HG02759 (cell line): Measurements from ENCODE around the gene OGT.

Experiments
- ATAC-seq: cut with Tn5 transposase; IDR thresholded peaks from one replicate; pipeline ENCODE4 v1.9.1; 2021; ENCODE audit warnings: mild to moderate bottlenecking, moderate library complexity; ENCODE audit not compliant: unreplicated experiment

Gene OGT

DNA sequence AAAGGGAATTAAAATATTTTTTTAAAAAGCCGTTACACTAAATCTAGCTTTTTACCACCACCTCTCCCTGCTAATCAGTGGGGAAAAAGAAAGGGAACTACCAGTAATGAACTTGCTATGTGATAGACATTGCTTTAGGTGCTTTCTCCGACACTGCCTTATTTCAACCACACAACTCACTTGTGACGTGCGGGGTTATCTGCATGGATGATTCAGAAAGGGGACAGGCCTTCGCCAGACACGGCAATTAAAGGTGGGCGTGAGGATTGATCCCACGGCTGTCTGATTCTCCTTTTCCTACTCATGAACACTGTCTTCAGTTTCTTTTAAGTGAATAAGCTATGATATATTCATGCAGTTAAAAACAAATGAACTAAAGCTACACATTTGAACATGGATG lies 86.3 kb downstream of the OGT start:
- ATAC-seq: no peak

DNA sequence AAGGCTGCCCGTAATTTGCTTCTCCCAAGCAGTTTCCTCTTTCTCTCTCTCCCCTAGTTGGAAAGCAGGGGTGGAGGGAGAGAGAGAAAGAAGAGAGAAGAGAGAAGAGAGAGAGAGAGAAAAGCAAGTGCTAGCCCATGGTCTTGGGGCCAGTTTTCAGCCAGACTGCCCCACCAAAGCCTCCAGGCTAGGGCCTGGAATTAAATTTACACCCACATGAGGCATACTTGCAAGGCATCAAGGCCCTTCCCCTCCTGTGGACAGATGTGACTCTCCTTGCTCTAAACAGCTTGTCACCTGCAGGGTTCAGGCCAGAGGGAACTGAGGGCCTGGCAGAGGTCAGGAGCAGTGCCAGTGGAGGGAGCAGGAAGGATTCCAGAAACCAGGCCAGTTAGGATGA lies 87.1 kb downstream of the OGT start:
- no peak for ATAC-seq

DNA sequence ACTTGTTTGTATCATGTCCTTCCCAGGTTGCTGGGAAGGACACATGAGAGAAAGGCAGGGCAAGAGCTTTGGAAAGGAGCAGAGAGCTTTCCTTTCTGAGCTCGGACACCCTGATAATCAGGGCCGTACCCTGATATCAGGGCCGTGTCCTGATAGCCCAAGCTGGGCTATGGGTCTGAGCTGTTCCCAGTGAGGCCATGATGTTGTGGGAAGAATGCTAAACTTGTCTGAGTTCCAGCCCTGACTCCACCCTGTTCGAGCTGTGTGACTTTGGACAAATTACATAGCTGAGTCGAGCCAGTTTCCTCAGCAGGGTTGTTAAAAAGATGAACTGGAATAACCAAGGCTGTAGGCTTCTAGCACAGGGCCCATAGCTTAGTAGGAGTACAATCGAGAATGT lies 88.7 kb downstream of the OGT start:
- ATAC-seq: no peak

DNA sequence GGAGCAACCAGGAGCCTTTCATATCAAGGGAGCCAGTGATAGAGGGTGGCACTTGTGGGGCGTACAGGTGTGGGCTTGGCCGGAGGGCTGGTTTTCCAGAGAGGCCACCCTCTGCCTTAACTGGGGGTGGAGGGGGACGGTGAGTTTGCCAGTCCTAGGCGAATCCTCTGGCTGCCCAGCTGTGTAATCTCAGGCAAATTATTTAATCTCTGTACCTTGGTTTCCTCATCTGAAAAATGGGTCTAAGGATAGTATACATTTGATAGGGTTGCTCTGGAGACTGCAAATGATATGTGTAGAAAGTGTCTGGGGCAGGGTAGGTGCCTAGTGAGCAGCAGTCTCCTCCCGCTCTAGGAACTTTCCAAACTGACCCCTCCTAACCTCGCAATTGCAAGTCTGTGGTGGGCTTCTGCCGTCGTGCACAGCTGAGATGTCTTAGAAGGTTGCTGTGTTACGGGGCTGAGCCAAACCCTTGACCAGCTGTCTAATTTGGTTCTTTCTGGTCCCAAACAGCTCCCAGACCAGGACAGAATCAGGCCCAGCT lies 89.2 kb downstream of the OGT start:
- no peak for ATAC-seq

DNA sequence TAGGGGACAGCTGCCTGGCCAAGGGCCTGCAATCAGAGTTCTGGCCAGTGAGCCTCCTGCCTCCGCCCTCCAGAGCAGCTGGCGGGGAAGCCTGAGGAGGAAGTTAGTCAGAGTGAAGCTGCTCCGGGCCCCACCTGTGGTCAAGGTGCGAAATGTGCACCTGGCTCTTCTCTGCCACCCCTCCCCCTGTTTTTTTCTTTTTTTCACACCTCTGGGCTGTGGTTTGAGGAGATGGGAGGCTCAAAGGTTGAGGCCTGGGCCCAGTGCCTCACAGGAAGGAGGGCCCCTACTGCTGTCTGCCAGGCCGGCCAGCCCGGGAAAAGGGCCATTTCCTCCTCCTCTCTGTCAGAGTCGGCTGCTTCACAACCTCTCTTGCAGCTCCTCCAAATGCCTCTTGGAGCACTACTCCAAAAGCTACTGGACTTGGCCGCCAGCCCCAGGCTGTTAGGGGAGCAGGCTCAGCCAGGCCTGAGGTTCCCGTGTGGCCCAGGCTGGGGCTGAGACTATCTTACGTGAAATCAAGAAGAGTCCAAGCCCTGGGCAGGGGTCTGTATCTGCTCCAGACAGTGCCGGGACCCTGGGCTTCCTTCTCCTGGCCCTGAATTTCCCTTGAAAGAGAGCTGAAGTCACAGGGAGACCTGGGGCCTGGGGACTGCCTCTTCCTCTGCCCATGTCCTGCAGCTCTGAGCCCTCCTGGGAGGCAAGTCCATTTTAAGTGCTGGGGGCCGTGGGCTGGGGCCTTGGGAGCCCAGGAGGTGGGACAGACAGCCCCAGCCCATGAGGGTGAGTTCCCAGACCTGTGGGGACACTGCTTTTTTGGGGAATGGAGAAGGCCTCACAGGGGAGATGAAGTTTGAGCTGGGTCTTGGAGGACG lies 89.9 kb downstream of the OGT start:
- ATAC-seq: peak; percentile 46

DNA sequence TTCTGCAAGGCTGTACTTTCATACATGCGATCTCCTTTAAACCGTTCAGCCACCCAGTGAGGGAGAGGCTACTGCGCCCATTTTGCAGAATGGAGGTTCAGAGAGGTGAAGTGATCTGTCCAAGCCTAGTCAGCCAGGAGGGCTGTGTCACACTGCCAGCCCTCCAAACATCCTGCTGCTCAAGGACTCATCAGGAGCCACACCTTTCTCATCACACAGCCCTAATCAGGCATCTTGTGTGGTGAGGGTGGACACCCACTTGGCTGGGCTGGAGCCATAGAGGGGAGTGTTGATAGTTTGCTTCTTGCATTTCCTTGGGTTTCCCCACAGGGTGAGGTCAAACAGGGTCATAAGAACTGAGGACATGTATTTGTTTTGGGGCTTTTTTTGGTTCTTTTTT lies 90.8 kb downstream of the OGT start:
- ATAC-seq: no peak

DNA sequence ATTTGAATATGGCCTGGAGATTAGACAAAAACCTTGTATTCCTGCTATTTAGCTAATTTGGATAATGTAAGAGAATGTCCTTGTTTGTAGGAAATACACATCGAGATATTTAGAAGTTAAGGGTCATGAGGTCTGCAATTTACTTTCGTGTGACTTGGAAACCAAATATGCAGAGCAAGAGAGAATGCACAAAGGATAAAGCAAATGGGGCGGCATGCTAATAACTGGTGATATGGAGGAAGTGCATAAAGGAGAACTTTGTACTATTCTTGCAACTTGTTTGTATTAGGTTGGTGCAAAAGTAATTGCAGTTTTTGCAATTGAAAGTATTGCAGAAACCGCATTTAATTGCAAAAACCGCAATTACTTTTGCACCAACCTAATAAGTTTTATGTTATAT lies 92.6 kb downstream of the OGT start:
- no peak for ATAC-seq
